NCI-H187 (cell line): Measurements from ENCODE around the gene DCAF7.

Experiments used
- DNase-seq, 2 experiments: peaks; one replicate each; lab custom pipeline; 2025; lab: John Stamatoyannopoulos, UW

Gene DCAF7

DNA sequence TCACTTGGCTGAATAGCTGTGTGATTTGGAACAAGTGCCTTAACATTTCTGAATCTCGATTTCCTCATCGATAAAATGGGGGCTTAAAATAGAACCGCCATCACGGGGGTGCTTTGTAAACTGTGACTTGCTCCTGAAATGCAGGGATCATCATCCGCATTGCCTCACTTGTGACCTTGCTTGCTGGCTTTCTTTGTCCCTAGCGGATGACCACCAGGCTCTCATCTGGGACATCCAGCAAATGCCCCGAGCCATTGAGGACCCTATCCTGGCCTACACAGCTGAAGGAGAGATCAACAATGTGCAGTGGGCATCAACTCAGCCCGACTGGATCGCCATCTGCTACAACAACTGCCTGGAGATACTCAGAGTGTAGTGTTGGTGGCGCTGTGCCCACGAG is 38.5 kb downstream of the DCAF7 start:
- DNase-seq = no peak

DNA sequence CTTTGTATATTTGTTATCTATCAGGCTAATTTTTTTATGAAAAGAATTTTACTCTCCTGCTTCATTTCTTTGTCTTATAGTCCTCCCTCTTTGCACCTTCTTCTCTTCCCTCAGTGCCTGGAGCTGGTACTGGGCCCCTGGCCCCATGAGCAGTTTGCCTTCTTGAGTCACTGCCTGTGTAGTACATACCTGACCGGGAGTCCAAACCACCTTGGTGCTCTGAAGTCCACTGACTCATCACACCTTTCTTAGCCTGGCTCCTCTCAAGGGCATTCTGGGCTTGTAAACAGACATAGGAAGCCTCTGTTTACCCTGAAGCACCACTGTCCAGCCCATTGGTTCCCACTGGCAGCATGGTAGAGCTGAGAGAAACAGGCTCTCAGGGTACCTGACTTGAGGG is 39.4 kb downstream of the DCAF7 start:
- DNase-seq = no peak

DNA sequence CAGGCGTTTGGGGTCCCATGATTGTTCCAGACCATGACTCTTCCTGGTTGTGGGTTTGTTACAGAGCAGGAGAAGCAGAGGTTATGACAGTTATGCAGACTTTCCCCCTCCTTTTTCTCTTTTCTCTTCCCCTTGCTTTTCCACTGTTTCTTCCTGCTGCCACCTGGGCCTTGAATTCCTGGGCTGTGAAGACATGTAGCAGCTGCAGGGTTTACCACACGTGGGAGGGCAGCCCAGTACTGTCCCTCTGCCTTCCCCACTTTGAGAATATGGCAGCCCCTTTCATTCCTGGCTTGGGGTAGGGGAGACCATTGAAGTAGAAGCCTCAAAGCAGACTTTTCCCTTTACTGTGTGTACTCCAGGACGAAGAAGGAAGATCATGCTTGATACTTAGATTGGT is 42.5 kb downstream of the DCAF7 start:
- no peak for DNase-seq

DNA sequence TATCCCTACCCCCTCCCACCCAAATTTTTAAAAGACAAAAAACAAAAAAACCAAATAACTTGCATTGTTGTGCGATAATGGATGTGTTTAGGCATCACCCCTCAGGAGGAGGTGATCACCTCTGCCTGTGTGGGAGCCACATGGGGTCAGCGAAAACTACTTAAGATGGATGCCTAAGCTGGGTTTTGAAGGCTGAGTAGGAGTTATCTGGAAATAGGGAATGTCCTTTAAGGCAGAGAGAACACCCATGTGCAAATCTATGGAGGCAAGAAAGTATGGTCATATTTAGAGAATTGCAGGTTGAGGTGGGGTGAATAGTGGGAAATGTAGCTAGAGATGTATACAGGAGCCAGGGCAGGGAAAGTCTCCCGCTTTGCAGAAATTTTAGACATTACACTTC is 44.9 kb downstream of the DCAF7 start:
- DNase-seq = no peak

DNA sequence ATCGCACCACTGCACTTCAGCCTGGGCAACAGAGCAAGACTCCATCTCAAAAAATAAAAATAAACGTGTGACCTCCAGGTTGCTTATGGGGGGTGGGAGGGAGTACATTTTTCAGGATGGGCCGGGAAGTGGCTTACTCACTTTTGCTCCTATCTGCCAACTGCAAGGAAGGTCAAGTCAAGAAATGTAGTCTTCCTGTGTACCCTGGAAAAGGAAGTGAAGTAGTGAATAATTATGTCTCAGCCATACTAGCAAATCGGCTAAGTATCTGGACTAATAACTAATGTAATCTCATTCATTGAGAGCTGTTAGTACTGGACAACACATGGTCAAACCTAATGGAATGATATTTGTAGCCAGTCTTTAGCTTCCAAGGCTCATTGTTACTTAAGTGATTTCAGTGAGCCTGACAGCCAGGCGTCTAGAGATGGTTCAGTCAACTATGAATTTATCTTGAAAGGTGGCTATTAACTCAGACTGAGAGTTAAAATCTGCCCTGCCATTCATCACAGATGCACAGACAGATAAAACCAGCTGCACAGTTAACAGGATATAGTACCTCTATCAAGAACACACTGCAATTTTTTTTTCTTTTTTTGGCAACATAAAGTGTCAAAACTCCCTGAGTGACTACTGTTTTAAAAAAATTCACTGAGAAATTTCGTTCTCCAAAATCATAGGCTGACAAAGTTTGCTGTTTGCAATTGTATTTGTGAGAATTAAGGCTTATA is 46.7 kb downstream of the DCAF7 start:
- DNase-seq = no peak

DNA sequence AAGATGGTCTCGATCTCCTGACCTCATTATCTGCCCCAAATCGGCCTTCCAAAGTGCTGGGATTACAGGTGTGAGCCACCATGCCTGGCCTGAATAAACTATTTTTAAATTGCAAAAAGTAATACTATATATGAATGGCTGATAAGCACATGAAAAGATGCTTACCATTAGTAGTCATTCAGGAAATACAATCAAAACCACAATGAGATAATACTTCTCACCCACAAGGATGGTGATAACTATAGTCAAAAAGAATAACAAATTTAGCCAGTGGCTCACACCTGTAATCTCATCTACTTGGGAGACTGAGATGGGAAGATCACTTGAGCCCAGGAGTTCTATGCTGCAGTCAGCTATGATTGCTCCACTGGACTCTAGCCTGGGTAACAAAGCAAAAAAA is 48.0 kb downstream of the DCAF7 start:
- no peak for DNase-seq

DNA sequence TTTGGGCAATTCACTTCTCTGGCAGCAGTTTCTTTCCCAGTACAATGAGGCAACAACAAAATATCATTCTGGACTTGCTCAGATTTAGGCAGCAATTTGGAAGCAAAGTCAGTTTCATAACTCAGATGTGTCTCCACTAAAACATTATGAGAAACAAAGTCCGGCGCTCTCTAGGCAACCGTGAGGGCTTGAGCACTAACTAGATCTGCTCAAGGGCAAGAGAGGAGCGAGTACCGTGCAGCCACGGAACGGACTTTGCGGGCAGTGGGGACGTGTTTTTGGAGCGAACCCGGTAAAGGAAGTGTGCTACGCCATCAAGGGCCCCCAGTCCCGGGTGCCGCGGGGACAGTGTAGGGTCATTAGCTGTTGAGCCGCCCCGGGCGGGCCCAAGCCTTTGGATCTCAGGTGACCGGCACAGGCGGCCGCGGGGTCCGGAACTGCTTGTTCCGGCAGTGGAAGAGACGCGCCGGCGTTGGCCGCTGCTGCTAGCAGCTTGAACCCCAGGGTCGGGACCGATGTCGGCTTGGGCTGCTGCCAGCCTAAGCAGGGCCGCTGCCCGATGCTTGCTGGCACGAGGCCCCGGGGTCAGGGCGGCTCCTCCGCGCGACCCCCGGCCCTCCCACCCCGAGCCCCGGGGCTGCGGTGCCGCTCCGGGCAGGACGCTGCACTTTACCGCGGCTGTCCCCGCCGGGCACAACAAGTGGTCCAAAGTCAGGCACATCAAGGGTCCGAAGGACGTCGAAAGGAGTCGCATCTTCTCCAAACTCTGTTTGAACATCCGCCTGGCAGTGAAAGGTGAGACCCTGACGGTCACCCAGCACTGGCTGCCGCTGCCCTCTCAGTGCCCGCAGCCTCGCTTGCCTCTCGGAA is 50.5 kb downstream of the DCAF7 start, which contains the start of gene TACO1:
Gene TACO1, plus strand, starts transcription at position 327 of the 870 bp plus-strand sequence. Its CDS starts 189 bp downstream, at position 516.
- peak; percentile 26 to 53 for DNase-seq

DNA sequence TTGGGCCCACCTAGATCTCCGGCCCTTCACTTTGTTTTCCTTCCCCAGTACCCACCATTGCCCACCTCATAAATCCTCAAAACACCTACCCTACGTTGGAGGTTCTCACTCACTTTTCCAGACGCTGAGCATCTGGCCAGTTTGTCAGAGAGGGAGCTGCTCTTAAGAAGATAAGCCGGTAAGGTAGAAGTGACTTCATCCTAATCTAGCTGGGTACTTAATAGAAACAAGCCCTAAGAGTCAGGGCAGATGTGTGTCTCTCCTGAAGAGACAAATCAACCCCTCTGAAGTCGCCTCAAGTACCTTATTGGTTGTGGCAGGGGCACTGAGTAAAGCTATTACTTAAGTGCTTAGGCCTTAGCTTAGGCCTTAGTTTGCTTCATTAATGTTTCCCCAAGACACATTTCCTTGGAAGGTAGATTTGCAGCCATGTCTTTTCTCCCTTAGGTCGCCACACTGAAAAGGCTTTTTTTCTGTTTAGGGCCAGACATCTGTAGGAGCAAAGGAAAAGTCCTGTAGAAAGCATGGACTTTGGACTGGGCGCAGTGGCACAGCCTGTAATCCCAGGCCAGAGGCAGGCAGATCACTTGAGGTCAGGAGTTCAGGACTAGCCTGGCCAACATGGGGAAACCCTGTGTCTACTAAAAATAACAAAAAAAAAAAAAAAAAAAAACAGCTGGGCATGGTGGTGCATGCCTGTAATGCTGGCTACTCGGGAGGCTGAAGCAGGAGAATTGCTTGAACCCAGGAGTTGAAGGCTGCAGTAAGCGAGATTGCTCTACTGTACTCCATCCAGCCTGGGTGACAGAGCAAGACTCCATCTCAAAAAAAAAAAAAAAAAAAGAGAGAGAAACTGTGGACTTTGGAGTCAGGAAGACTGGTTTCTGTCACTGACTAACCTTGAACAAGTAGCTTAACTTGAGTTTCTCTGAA is 51.4 kb downstream of the DCAF7 start:
- no peak for DNase-seq

GRCh38 chr17:63609816-63610573 is 59.7 kb downstream of the DCAF7 start:
- DNase-seq = no peak

DNA sequence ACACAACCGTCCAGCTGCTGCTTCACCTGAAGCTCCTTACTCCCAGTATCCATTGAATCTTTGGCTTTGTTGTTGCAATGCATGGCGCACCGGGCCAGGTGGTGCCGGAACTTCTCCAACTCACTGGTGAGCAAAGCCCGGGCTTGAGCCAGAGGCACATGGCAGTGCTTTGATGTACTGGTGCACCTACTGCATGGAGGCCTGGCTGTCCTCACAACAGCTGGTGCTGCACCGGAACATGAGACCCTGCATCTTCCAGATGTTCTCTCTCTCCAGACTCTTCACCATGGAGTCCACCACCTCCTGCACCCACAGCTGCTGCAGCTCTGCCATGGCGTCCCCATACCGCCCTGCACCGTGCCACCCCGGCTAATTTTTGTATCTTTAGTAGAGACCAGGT is 60.6 kb downstream of the DCAF7 start:
- DNase-seq = no peak

- no peak for DNase-seq
These were observed 61.1 kb downstream of the DCAF7 start for GRCh38 chr17:63611354-63611753.

GRCh38 chr17:63613663-63614062 is 63.4 kb downstream of the DCAF7 start:
- DNase-seq = no peak

DNA sequence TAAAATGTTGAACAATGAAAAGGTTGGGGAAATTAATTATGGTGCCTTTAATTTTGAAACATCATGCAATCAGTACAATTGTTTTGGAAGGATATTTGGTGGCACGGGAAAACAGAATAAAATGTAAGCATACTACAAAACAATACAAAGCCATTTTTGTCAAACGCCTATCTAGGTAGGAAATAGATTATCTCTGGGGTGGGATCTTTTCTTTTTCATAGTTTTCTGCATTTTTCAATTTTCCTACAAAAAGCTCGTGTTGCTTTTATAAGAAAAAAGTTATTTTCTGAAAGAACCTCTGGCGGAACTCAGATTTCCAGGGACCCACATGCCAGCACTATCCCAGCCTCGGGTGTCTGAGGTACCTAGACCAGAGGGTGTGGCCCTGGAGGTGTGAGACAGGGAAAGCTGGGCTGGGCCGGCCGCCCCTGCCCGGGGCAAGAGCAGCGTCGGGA is 71.0 kb downstream of the DCAF7 start:
- DNase-seq = no peak

DNA sequence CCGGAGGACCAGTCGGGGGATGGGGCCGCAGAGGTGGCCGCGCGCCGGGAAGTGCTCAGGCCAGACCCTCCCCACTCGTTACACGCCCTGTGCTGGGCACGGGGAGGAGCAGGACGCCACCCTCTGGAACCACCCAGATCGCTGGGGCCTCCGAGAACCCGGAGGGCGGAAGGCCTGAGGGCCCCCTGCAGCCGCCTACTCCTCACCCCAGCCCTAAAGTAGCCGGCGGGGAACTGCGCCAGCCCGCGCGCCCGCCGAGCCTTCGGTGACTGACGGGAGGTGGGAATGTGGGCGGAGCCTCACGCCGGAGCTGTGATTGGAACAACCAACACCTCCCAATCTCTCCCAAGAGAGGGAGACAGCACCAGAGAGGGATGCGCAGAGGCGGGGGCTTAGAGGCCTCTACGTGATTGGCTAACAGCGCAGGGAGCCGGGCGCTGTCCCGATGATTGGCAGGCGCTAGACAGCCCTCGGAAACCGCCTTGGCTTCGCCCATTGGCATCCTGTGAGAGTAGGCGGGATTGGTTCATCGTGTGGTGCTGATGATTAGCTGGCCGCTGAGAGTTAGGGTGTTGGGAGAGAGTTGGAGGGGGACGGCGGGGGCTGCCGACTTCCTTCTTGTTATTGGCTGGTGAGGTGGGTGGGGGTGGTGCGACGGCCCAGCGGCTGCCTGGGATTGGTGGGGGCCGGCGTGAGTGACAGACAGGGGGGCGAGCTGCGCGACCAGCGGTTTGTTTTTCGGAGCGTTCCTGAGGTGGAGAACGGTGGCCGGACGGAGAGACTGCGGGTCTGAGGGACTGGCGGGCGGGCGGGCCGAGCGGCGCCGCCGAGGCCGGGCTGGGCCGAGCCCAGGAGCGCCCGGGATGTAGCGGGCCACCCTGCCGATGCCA is 71.7 kb downstream of the DCAF7 start, which contains the start of gene MAP3K3:
Gene MAP3K3, plus strand, starts transcription at position 734 of the 890 bp plus-strand sequence. CDS start 343 bp downstream, outside the sequence.
- DNase-seq = peak; percentile 96 to 98

- no peak for DNase-seq
These were observed 72.5 kb downstream of the DCAF7 start for GRCh38 chr17:63622574-63623390.

DNA sequence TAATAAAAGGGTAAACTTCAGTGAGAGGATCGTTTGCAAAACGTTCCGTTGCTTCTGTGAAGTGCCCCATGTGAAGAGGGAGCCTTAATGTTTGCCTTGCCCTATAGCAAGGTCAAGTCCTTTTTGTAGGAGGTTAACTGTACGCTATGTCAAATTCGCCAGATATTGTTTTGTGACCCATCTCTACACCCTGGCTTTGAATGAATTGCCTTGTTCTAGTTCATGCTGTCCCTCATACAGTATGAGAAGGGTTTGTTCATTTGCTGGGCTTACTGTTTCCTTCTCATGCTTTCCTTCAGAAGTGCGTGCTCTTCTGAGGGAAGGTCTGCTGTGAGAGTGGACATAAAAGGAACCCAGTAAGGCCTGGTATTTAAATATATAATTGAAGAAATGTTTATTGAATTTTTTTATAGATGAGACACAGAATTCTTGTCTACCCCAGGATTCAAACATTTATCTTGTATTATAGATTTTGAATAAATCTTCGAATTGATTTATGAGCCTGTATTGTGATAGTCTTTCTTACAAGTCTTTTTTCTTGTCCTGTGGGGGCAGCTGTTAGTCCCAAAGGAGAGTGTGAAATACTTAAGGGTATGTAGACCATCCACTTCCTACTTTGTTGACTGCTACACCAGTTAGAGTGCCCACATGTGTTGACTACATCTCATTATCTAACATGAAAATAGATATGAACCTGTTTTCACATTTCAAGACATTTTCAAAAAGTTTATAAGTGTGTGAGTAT is 73.7 kb downstream of the DCAF7 start:
- DNase-seq = no peak

DNA sequence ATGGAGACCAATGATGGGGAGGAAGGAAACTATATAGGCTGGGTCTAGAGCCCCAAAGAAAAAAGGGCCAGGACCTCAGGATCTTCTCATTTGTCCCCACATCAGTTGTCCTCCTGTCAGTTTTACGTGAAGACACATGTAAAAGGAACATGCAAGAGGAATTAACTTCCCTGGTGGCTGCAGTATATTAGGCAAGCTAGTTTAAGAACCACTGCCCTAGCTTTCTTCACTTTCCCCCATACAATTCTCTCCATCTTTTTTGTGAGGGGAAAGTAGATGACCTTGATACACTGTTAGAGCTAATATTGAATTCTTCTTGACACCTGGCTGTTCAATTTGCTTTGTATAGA is 74.2 kb downstream of the DCAF7 start:
- DNase-seq = no peak

GRCh38 chr17:63626551-63627180 is 76.4 kb downstream of the DCAF7 start:
- no peak for DNase-seq
